22Rv1 (cell line): ENCODE data around the gene ATAD3B.
"Not testable (repeated sequence)": the region's sequence is repeated elsewhere in the genome, so short reads cannot be mapped to it uniquely, and the experiment has no call there.

ENCODE experiments used
- CTCF ChIP-seq: fragments of 450-650 bp; IDR thresholded peaks from 2 replicates; pipeline ENCODE4 v1.5.1; 2017; ENCODE audit warnings: mild to moderate bottlenecking
- ZFX ChIP-seq: fragments of 450-650 bp; IDR thresholded peaks from 2 replicates; pipeline ENCODE4 v1.6.1; 2017; ENCODE audit warnings: antibody characterized with exemption, borderline replicate concordance

- TF ChIP-seq CTCF, ZFX: not testable (repeated sequence)
Measured at GRCh38 chr1:1495461-1495975, 24.0 kb downstream of the ATAD3B start.
